Neural crest cell (in vitro differentiated cells): ENCODE results near the gene TREH. TPM values are rescaled to one million over a fixed set of nuclear protein-coding genes. Genes with fewer than 3 reads are reported as not detected.

Source experiments
- DNase-seq: peaks from one replicate; pipeline ENCODE4 v3.0.0; 2021; ENCODE audit warnings: low read depth, mixed read lengths, low spot score
- H3K27ac Mint-ChIP-seq: one replicate; pipeline ENCODE4 v1.8.0; 2021; ENCODE audit warnings: mild to moderate bottlenecking, mixed read lengths; ENCODE audit not compliant: unreplicated experiment
- H3K27me3 Mint-ChIP-seq: 2 replicates; pipeline ENCODE4 v1.8.0; 2021; ENCODE audit warnings: low read depth, mild to moderate bottlenecking, mixed read lengths
- H3K36me3 Mint-ChIP-seq: 2 replicates; pipeline ENCODE4 v1.8.0; 2021; ENCODE audit warnings: low read depth, mild to moderate bottlenecking, mixed read lengths
- H3K4me1 Mint-ChIP-seq: 2 replicates; pipeline ENCODE4 v1.8.0; 2021; ENCODE audit warnings: mixed read lengths
- H3K4me3 Mint-ChIP-seq: one replicate; pipeline ENCODE4 v1.8.0; 2021; ENCODE audit warnings: mild to moderate bottlenecking, mixed read lengths
- H3K9me3 Mint-ChIP-seq: 2 replicates; pipeline ENCODE4 v1.8.0; 2021; ENCODE audit warnings: mixed read lengths
- microRNA-seq: library from miRNA; unstranded; fragments of <30 nt; microRNA quantifications from one replicate; pipeline ENCODE4, GENCODE V29; 2020
- total RNA-seq: library from RNA; stranded (reverse); gene quantifications from 2 replicates; pipeline ENCODE4 v1.2.1, GENCODE V29; 2021
- TF ChIP-seq, protein P1 (sequence below): fragments of 200-600 bp; sonication (generic); conservative IDR thresholded peaks from 2 replicates; pipeline ENCODE4 v1.5.0; 2021; ENCODE audit warnings: antibody characterized with exemption, mild to moderate bottlenecking

Gene TREH
- total RNA-seq, 1 donor from 2014 or later, result not detected

DNA sequence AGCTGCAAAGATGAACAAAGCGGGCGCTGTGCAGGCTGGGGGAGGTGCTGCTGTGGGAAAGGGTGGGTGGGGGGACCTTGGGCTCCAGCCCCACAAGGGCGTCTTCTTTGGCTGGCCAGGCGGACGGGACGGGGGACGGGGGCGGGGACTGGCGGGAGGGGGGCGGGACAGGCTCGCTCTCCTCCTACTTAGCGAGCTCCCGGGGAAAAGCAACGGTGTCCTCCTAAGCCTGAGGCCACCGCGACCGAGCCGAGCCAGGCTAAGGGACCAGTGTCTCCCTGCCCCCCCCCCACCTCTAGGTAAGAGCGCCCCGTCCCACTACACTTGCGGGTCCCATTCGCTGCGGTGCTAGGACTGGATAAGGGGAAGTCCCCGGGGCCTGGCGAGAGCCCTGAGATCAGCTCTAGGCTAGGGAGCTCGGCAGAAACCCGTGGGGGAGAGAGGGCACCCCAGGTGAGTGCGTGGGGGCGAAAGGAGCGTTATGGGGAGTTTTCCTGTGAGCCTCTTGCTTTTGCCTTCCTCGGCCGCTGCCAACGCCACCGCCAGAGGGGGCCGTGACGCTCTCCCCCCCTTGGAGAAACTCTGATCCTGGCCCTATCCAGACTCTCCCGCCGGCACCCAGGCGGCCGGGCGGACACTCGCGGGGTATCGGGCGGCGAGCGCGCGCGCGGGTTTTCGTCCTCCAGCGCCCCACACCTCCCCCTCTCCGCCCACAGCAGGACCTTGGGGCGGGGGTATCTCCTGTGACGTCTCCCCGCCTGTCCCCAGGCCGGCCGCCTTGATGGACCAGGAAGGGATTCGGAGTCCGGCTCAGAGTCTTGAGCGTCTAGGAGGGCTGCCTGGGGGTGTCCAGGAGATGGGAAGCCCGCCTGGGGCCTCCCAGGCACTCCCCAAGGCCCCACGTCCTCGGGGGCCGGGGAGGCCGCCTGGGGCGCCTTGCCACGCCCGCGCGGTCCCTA lies 71.8 kb downstream of the TREH start, which contains the start of gene PHLDB1:
PHLDB1 (plus strand) TSS at position 215 of the 959 bp plus-strand sequence. CDS start 6,222 bp downstream, outside the sequence.
- Mint-ChIP-seq H3K4me1 (peaks cover 60% of the 10 kb centered on the region), H3K4me3 (peak within 1 kb of the TSS; percentile 89), H3K27ac (no peak within 1 kb of the TSS), H3K9me3 (no peaks in the 10 kb centered on the region), H3K36me3 (peaks cover 3% of the 10 kb centered on the region), H3K27me3 (peaks cover 45% of the 10 kb centered on the region)
- TF ChIP-seq, protein P1, sequence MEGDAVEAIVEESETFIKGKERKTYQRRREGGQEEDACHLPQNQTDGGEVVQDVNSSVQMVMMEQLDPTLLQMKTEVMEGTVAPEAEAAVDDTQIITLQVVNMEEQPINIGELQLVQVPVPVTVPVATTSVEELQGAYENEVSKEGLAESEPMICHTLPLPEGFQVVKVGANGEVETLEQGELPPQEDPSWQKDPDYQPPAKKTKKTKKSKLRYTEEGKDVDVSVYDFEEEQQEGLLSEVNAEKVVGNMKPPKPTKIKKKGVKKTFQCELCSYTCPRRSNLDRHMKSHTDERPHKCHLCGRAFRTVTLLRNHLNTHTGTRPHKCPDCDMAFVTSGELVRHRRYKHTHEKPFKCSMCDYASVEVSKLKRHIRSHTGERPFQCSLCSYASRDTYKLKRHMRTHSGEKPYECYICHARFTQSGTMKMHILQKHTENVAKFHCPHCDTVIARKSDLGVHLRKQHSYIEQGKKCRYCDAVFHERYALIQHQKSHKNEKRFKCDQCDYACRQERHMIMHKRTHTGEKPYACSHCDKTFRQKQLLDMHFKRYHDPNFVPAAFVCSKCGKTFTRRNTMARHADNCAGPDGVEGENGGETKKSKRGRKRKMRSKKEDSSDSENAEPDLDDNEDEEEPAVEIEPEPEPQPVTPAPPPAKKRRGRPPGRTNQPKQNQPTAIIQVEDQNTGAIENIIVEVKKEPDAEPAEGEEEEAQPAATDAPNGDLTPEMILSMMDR, result peak; percentile 61
- DNase-seq, result peak; percentile 52

Small RNA genes within 50 kb of the gene (microRNA-seq; reads per million reads assigned to microRNA genes)
- 3.0 reads per million for gene MIR6716

Other genes starting within 250 kb of the TREH start
- gene KMT2A, start 243.2 kb downstream of the TREH start, total RNA-seq, result 78.8 and 86.3 TPM in 2 replicates
- 1.1 and 1.2 TPM in 2 replicates for gene TTC36, start 152.2 kb downstream of the TREH start, total RNA-seq
- gene TMEM25, start 148.5 kb downstream of the TREH start, total RNA-seq, result 27.6 and 28.6 TPM in 2 replicates
- 24.2 and 24.4 TPM in 2 replicates for gene IFT46, start 113.7 kb downstream of the TREH start, total RNA-seq
- gene ARCN1, start 107.2 kb downstream of the TREH start, total RNA-seq, result 122 and 128 TPM in 2 replicates
- 108 and 120 TPM in 2 replicates for gene PHLDB1, start 72.0 kb downstream of the TREH start, total RNA-seq
- 218 and 222 TPM in 2 replicates for gene DDX6, start 111.5 kb upstream of the TREH start, total RNA-seq
- not detected in 2 replicates for gene CXCR5, start 204.2 kb upstream of the TREH start, total RNA-seq
- gene BCL9L, start 246.3 kb upstream of the TREH start, total RNA-seq, result 19.2 and 21.2 TPM in 2 replicates